Endothelial cell (in vitro differentiated cells): ENCODE results near the gene TNFRSF19. TPM values are rescaled to one million over a fixed set of nuclear protein-coding genes. Genes with fewer than 3 reads are reported as not detected.
"Not testable (repeated sequence)": the region's sequence is repeated elsewhere in the genome, so short reads cannot be mapped to it uniquely, and the experiment has no call there.

ENCODE experiments used
- DNase-seq: peaks from one replicate; pipeline ENCODE4 v3.0.0; 2021; ENCODE audit warnings: low spot score
- H3K27ac Mint-ChIP-seq: one replicate; pipeline ENCODE4 v1.8.0; 2021; ENCODE audit warnings: mixed read lengths, inconsistent platforms; ENCODE audit not compliant: unreplicated experiment
- H3K27me3 Mint-ChIP-seq: one replicate; pipeline ENCODE4 v1.8.0; 2021; ENCODE audit warnings: mild to moderate bottlenecking, moderate library complexity, mixed read lengths, inconsistent platforms; ENCODE audit not compliant: unreplicated experiment
- H3K36me3 Mint-ChIP-seq: one replicate; pipeline ENCODE4 v1.8.0; 2021; ENCODE audit warnings: mild to moderate bottlenecking, low read depth, mixed read lengths, inconsistent platforms; ENCODE audit not compliant: unreplicated experiment
- H3K4me1 Mint-ChIP-seq: one replicate; pipeline ENCODE4 v1.8.0; 2021; ENCODE audit warnings: mild to moderate bottlenecking, mixed read lengths, inconsistent platforms; ENCODE audit not compliant: unreplicated experiment
- H3K4me3 Mint-ChIP-seq: one replicate; pipeline ENCODE4 v1.8.0; 2021; ENCODE audit warnings: mild to moderate bottlenecking, mixed read lengths, inconsistent platforms; ENCODE audit not compliant: unreplicated experiment
- H3K9me3 Mint-ChIP-seq: one replicate; pipeline ENCODE4 v1.8.0; 2021; ENCODE audit warnings: mixed read lengths, inconsistent platforms; ENCODE audit not compliant: unreplicated experiment
- CTCF ChIP-seq: fragments of 200-600 bp; sonication (generic); IDR thresholded peaks from one replicate; pipeline ENCODE4 v1.5.0; 2021; ENCODE audit warnings: antibody characterized with exemption; ENCODE audit not compliant: unreplicated experiment
- long read RNA-seq: library from polyadenylated mRNA; unstranded; transcript quantifications from one replicate; pipeline ENCODE4 v2.0.0, GENCODE V29; 2020; ENCODE audit not compliant: unreplicated experiment
- total RNA-seq: library from RNA; stranded (reverse); fragmentation: NEBNext Ultra II Directional; extraction: Animal tissue kit (Norgen Biotek cat#: 25700); gene quantifications from one replicate; pipeline ENCODE4 v1.2.1, GENCODE V29; 2021; ENCODE audit not compliant: unreplicated experiment

TNFRSF19 gene
- 8.8 TPM for total RNA-seq
- long read RNA-seq, result 0 reads

DNA sequence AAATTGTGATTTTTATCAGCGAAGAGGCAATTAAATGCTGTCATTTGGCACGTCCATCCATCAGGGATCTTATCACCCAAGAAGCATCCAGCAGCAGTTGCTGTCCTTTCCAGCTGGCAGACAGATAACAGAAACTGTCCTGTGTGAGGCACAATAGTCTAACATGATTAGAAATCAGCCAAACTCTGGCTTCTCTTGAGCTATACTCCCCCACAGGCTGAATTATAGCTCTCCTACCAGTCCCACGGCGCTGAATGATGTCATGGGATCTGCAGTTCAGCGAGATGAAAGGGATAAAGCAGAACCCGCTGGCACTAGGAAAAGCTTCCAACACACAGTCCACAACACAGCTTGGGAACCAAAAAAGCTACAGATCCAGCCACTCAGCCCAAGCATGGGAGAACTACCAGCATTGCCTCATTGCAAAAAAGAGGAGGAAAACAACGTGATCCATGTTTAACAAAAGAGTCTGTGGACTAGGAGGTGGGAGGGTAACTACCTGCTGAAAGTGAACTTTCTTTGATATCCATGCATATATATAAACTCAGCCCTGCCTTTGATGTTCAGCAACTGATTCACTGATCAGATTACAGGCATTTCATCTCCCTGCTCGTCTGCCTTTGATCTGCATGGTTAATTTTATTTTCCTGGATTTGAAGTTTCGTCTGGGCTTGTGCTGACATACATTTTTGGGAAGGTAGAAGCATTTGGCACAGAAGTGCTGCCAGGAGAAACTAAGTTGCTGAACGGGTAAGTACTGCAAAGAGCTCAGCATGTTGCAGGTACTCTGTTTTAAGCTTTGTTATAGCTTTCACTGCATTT, at the start of gene TNFRSF19:
TSS of gene TNFRSF19 (plus strand) at position 314 of the 822 bp plus-strand sequence. CDS start 19,772 bp downstream, outside the sequence.
- Mint-ChIP-seq H3K27ac (no peak within 1 kb of the TSS), H3K4me3 (no peak within 1 kb of the TSS)
- no peak for DNase-seq

DNA sequence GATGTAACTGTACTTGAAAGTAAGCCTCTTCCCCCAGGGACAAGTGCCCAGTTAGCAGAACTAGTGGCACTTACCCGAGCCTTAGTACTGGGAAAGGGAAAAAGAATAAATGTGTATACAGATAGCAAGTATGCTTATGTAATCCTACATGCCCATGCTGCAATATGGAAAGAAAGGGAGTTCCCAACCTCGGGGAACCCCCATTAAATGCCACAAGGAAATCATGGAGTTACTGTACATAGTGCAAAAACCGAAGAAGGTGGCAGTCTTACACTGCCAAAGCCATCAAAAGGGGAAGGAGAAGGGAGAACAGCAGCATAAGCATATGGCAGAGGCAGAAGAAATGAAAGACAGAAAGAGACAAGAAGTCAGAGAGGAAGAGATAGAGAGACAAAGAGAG, 40.3 kb upstream of the TNFRSF19 start:
- H3K36me3 Mint-ChIP-seq, DNase-seq, H3K27ac Mint-ChIP-seq, H3K4me3 Mint-ChIP-seq, H3K9me3 Mint-ChIP-seq, H3K27me3 Mint-ChIP-seq, H3K4me1 Mint-ChIP-seq: not testable (repeated sequence)

More for the DNA sequence above, at the start of gene TNFRSF19:
- no peak for TF ChIP-seq CTCF
- H3K9me3 Mint-ChIP-seq, result no peaks in the 10 kb centered on the region
- peaks cover 1% of the 10 kb centered on the region for H3K27me3 Mint-ChIP-seq
- peaks cover 7% of the 10 kb centered on the region for H3K4me1 Mint-ChIP-seq
- H3K36me3 Mint-ChIP-seq, result no peaks in the 10 kb centered on the region

GRCh38 chr13:23531446-23531845, 38.8 kb upstream of the TNFRSF19 start:
- H3K27ac Mint-ChIP-seq, result no peak overlapping the region
- no peak overlapping the region for H3K4me3 Mint-ChIP-seq
- H3K27me3 Mint-ChIP-seq, result no peaks in the 10 kb centered on the region
- no peaks in the 10 kb centered on the region for H3K9me3 Mint-ChIP-seq
- H3K4me1 Mint-ChIP-seq, result no peaks in the 10 kb centered on the region
- no peaks in the 10 kb centered on the region for H3K36me3 Mint-ChIP-seq
- DNase-seq, result no peak
- TF ChIP-seq CTCF, result no peak

DNA sequence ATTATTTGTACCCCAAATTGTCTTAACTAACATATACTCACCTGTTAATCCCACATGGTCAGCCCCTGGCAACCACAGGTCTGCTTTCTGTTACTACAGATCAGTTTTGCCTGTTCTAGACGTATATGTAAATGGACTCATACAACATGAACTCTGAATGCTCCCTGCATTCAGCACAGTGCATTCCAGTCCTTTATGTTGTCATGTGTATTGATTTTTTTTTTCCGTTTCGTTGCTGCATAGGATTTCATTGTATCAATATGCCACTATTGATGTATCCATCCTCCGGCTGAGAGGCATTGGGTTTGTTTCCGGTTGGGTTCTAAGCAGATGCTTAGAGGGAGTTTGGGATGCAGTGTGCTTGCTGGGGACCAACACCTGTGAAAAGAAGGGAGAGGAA, 36.1 kb upstream of the TNFRSF19 start:
- no peak for DNase-seq
- Mint-ChIP-seq H3K4me3 (no peak overlapping the region), H3K27me3 (no peaks in the 10 kb centered on the region), H3K4me1 (no peaks in the 10 kb centered on the region), H3K27ac (no peak overlapping the region), H3K36me3 (no peaks in the 10 kb centered on the region), H3K9me3 (no peaks in the 10 kb centered on the region)
- no peak for TF ChIP-seq CTCF

DNA sequence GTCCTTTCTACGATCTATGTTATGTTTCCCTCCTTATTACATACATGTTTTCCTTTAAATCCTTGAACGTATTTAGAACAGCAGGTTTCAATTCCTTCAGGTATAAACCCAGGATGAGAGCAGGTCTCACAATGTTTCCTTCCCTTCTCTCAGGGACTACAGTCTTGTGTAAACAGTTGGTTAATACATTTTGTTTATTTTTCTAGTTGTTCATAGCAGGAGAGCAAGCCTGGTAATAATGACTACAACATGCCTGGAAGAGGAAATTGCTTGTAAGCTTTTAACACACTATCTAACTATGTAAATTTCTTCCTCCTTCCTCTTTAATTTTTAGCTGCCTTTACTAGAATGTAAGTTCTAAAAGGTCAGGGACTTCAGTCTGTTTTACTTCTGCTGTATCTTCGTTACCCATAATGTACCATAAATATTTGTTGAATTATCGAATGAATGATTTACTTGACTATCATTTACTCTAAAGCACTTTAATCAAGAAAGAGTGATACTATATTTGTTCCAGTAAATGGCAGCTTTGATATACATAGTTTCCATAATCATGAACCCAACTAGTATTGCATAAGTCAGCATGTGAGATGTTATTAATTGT, 28.9 kb upstream of the TNFRSF19 start:
- DNase-seq, result no peak
- Mint-ChIP-seq H3K9me3 (no peaks in the 10 kb centered on the region), H3K27me3 (no peaks in the 10 kb centered on the region), H3K27ac (no peak overlapping the region), H3K4me1 (no peaks in the 10 kb centered on the region), H3K36me3 (no peaks in the 10 kb centered on the region), H3K4me3 (no peak overlapping the region)
- TF ChIP-seq CTCF, result no peak
